GM12892 (cell line): ENCODE results near the gene HSD17B2.

Source experiments
- POLR2A ChIP-seq: IDR thresholded peaks from 2 replicates; pipeline ENCODE4 v1.6.1; 2011; ENCODE audit warnings: low read depth, low read length, control low read depth
- POLR2AphosphoS5 ChIP-seq: IDR thresholded peaks from 2 replicates; pipeline ENCODE4 v1.6.1; 2011; ENCODE audit warnings: low read depth, low read length, control low read depth

DNA sequence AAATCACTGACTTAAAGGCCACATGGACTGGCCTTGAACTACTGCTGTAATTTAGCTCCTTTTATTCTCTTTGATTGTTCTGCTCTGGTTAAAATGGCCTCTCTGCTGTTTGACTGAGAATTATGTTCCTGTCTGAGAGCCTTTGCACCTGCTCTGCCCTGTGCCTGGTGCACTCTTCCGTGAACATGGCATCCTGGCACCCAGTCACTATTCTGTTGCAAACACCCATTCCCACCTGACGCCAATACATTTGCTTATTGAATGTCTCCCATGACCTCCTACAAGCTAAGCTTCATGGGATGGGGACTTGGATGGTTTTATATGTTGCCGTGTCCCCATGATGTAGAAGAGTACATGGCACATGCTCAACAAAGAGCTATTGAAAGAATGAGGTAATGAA lies 20.1 kb downstream of the HSD17B2 start:
- TF ChIP-seq POLR2AphosphoS5, result no peak
- TF ChIP-seq POLR2A, result no peak
